ENCODE results near the gene ERLIN1.

GRCh38 chr10:100151723-100152300, 34.0 kb downstream of the ERLIN1 start:
- TF ChIP-seq EZH2 (IDR thresholded peaks at IDR 0.05; ENCODE audit: insufficient read depth, poor library complexity, severe bottlenecking) = no peak
- no peak for TF ChIP-seq EZH2phosphoT487 (IDR thresholded peaks at IDR 0.05; ENCODE audit: insufficient read depth, low read depth)
